Keratinocyte (primary cell): ENCODE data around the gene SP110. TPM values are rescaled to one million over a fixed set of nuclear protein-coding genes. Genes with fewer than 3 reads are reported as not detected.

Experiments
- DNase-seq: peaks from one replicate; pipeline ENCODE4 v3.0.0-alpha.2; 2011; ENCODE audit warnings: low read depth, missing footprints, low spot score
- FAIRE-seq: peaks from 2 replicates; lab custom pipeline; 2011; peaks lifted over from hg19 to GRCh38; lab: Jason Lieb, UNC
- H2AFZ ChIP-seq: 2 replicates; pipeline ENCODE4 v1.6.0; 2012; ENCODE audit warnings: low read length, control low read depth, inconsistent platforms; ENCODE audit not compliant: control insufficient read depth
- H3K27ac ChIP-seq: 2 replicates; pipeline ENCODE4 v1.5.1; 2011; ENCODE audit warnings: low read length; ENCODE audit not compliant: control insufficient read depth, insufficient read depth
- H3K27me3 ChIP-seq: 3 replicates; pipeline ENCODE4 v1.6.0; 2011; ENCODE audit warnings: low read length; ENCODE audit not compliant: control insufficient read depth, insufficient read depth; ENCODE audit errors: extremely low read depth
- H3K36me3 ChIP-seq, 2 experiments: 2 replicates in 1 of 2; 3 replicates in 1 of 2; pipeline ENCODE4 v1.5.1; 2011; ENCODE audit warnings: low read length in 2 of 2, mild to moderate bottlenecking in 1 of 2; ENCODE audit not compliant: control insufficient read depth in 2 of 2, insufficient read depth in 2 of 2; ENCODE audit errors: extremely low read depth in 1 of 2
- H3K4me1 ChIP-seq: 3 replicates; pipeline ENCODE4 v1.5.1; 2011; ENCODE audit warnings: low read length; ENCODE audit not compliant: control insufficient read depth, insufficient read depth; ENCODE audit errors: extremely low read depth
- H3K4me2 ChIP-seq: 3 replicates; pipeline ENCODE4 v1.6.0; 2011; ENCODE audit warnings: low read depth, low read length; ENCODE audit not compliant: control insufficient read depth, insufficient read depth; ENCODE audit errors: extremely low read depth
- H3K4me3 ChIP-seq, 3 experiments: fragments of 200-600 bp in 1 of 3; sonication (generic) in 1 of 3; 2 replicates in 2 of 3; 3 replicates in 1 of 3; pipeline ENCODE4 v1.5.1; 2011 to 2016; ENCODE audit warnings: low read length in 3 of 3, mild to moderate bottlenecking in 3 of 3, control low read depth in 2 of 3, inconsistent platforms in 1 of 3, low read depth in 1 of 3, mixed read lengths in 1 of 3, mixed run types in 1 of 3, moderate library complexity in 1 of 3; ENCODE audit not compliant: control insufficient read depth in 2 of 3, insufficient read depth in 2 of 3; ENCODE audit errors: extremely low read depth in 1 of 3
- H3K79me2 ChIP-seq: 2 replicates; pipeline ENCODE4 v1.6.0; 2012; ENCODE audit warnings: low read length; ENCODE audit not compliant: control insufficient read depth, insufficient read depth
- H3K9ac ChIP-seq: 3 replicates; pipeline ENCODE4 v1.6.0; 2011; ENCODE audit warnings: low read length; ENCODE audit not compliant: control insufficient read depth, insufficient read depth; ENCODE audit errors: extremely low read depth
- H3K9me1 ChIP-seq: 3 replicates; pipeline ENCODE4 v1.6.0; 2011; ENCODE audit warnings: low read length; ENCODE audit not compliant: control insufficient read depth, insufficient read depth; ENCODE audit errors: extremely low read depth
- H3K9me3 ChIP-seq: 2 replicates; pipeline ENCODE4 v1.5.1; 2012; ENCODE audit warnings: low read depth, low read length; ENCODE audit not compliant: control insufficient read depth
- H4K20me1 ChIP-seq: 3 replicates; pipeline ENCODE4 v1.6.0; 2011; ENCODE audit warnings: low read length; ENCODE audit not compliant: control insufficient read depth, insufficient read depth; ENCODE audit errors: extremely low read depth
- EZH2 ChIP-seq: IDR thresholded peaks from one replicate; pipeline ENCODE4 v1.6.1; 2012; ENCODE audit warnings: inconsistent platforms, mild to moderate bottlenecking, low read length, moderate library complexity
- dilution Hi-C: fragments of 300-500 bp; cut with MboI; formaldehyde crosslinking; loops from one replicate; pipeline ENCODE4 v1.7.0; 2020; ENCODE audit warnings: low sequenced_read_pairs; ENCODE audit not compliant: extremely low pct_ligation_motif_present
- polyA plus RNA-seq, 5 experiments: library from polyadenylated mRNA; depleted of rRNA in 3 of 5; stranded (reverse) in 3 of 5; stranded (forward) in 1 of 5; unstranded in 1 of 5; fragments of >200 nt; gene quantifications; 1 replicate in 1 of 5; 2 replicates in 3 of 5; 3 replicates in 1 of 5; pipeline versions ENCODE4 v1.2.1 to v1.2.3, GENCODE V29; 2011 to 2012; ENCODE audit warnings: missing spikeins in 2 of 5, low read depth in 1 of 5, low replicate concordance in 1 of 5
- TF ChIP-seq, protein P1 (sequence below), 3 experiments: IDR thresholded peaks in 1 of 3; conservative IDR thresholded peaks in 1 of 3; optimal IDR thresholded peaks in 1 of 3; 2 replicates in 2 of 3; 3 replicates in 1 of 3; pipeline versions ENCODE3 to v1.5.1; 2011; ENCODE audit warnings: low read length in 3 of 3, mild to moderate bottlenecking in 3 of 3, moderate library complexity in 2 of 3, control low read depth in 1 of 3, inconsistent platforms in 1 of 3; ENCODE audit not compliant: insufficient read depth in 2 of 3; ENCODE audit errors: extremely low read depth in 1 of 3

SP110 gene
- polyA plus RNA-seq, 1 donor (not counting 4 experiments of a cell fraction or from before 2014, with no cell fraction given), result 26.5 TPM

DNA sequence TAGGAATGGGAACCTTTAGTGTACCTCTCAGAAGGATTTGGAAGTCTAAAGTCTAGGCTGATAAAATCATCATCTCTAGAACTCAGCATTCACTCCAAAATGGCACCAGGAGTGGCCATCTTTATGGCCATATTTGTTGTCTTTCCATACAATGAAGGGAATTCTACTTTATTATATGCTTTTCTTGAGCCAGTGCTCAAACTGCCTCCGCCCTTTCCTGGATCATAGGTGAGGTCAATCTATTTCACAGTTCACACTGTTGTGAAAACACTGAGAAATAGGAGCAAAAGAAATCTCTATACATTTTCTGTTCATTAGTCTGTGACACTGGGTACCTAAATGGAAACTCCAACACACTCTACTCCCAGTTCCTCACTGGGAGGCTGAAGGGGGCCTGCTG, 55.6 kb downstream of the SP110 start:
- DNase-seq (no peak), FAIRE-seq (no peak)
- Histone ChIP-seq H3K9me1 (no peaks in the 10 kb centered on the region), H3K9me3 (no peaks in the 10 kb centered on the region), H3K79me2 (no peaks in the 10 kb centered on the region), H4K20me1 (no peaks in the 10 kb centered on the region), H3K4me1 (no peaks in the 10 kb centered on the region), H3K36me3 (peaks cover 0 to 8% of the 10 kb centered on the region in 2 experiments), H3K9ac (no peak overlapping the region), H3K4me2 (no peak overlapping the region), H2AFZ (no peak overlapping the region), H3K4me3 (no peak overlapping the region), H3K27me3 (no peaks in the 10 kb centered on the region), H3K27ac (no peak overlapping the region)
- no peak for TF ChIP-seq EZH2
- TF ChIP-seq, protein P1, sequence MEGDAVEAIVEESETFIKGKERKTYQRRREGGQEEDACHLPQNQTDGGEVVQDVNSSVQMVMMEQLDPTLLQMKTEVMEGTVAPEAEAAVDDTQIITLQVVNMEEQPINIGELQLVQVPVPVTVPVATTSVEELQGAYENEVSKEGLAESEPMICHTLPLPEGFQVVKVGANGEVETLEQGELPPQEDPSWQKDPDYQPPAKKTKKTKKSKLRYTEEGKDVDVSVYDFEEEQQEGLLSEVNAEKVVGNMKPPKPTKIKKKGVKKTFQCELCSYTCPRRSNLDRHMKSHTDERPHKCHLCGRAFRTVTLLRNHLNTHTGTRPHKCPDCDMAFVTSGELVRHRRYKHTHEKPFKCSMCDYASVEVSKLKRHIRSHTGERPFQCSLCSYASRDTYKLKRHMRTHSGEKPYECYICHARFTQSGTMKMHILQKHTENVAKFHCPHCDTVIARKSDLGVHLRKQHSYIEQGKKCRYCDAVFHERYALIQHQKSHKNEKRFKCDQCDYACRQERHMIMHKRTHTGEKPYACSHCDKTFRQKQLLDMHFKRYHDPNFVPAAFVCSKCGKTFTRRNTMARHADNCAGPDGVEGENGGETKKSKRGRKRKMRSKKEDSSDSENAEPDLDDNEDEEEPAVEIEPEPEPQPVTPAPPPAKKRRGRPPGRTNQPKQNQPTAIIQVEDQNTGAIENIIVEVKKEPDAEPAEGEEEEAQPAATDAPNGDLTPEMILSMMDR (optimal IDR thresholded peaks at IDR 0.05 in 1 of 3, IDR thresholded peaks at IDR 0.05 in 1 of 3, conservative IDR thresholded peaks at IDR 0.05 in 1 of 3; ENCODE audit: extremely low read depth in 1 of 3, insufficient read depth in 2 of 3, low read length in 3 of 3), result no peak
- dilution Hi-C loops, result no loop called here

DNA sequence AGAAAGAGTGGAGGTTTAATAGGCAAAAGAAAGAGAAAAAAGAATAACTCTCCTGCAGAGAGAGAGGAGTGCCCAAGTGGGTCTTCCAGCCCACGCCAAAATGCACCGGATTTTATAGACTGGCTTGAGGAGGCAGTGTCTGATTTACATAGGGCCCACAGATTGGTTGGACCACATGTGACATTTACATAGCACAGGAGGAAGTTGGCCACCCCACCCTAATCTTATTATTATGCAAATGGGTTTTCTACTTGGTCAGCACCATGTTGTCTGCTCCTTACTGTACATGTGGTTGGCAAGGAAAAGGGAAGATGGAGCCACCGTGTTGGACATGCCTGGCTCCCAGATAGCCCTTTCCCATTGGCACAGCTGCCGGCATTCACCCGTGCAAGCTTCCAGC, 56.8 kb downstream of the SP110 start:
- Histone ChIP-seq H4K20me1 (no peaks in the 10 kb centered on the region), H3K36me3 (peaks cover 0 to 8% of the 10 kb centered on the region in 2 experiments), H3K4me3 (no peak overlapping the region), H3K27me3 (no peaks in the 10 kb centered on the region), H3K27ac (no peak overlapping the region), H2AFZ (no peak overlapping the region), H3K79me2 (no peaks in the 10 kb centered on the region), H3K4me2 (no peak overlapping the region), H3K9ac (no peak overlapping the region), H3K4me1 (no peaks in the 10 kb centered on the region), H3K9me1 (no peaks in the 10 kb centered on the region), H3K9me3 (no peaks in the 10 kb centered on the region)
- dilution Hi-C loops, result no loop called here
- no peak for FAIRE-seq
- DNase-seq, result no peak
- no peak for TF ChIP-seq EZH2
- TF ChIP-seq, protein P1 (optimal IDR thresholded peaks at IDR 0.05 in 1 of 3, IDR thresholded peaks at IDR 0.05 in 1 of 3, conservative IDR thresholded peaks at IDR 0.05 in 1 of 3; ENCODE audit: extremely low read depth in 1 of 3, insufficient read depth in 2 of 3, low read length in 3 of 3), result no peak
